ENCODE data around the gene PRM1. TPM values are rescaled to one million over a fixed set of nuclear protein-coding genes. Genes with fewer than 3 reads are reported as not detected.

Gene PRM1
- total and polyA plus RNA-seq, 2 of the 4 experiments (the other 2 are of a cell fraction), result not detected

DNA sequence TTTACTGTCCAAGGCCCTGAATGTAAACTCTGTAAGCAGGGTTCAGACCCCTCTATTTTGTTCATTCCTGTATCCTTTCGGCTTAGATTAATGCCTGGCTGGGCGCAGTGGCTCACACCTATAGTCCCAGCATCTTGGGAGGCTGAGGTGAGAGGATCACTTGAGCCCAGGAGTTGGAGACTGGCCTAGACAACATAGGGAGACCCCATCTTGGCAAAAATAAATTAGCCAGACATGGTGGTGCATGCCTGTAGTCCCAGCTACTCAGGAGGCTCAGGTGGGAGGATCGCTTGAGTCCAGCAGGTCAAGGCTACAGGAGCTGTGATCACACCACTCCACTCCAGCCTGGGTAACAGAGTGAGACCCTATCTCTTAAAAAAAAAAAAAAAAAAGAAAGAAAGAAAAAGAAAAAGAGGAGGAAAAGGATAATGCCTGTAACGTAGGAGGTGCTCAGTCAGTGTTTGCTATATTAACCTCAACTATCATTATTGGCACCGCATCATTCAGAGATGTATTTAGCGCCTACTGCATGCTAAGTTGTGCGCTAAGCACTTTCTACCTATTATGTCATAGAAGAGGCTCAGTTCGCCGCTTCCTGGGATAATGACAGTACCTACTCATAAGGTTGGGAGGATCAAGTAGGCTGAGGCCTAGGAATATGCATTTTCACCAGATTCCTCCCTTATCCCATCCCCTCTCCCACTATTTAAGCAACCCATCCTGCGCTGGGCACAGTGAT is 30.2 kb downstream of the PRM1 start (continued):
- TF ChIP-seq, protein P1, sequence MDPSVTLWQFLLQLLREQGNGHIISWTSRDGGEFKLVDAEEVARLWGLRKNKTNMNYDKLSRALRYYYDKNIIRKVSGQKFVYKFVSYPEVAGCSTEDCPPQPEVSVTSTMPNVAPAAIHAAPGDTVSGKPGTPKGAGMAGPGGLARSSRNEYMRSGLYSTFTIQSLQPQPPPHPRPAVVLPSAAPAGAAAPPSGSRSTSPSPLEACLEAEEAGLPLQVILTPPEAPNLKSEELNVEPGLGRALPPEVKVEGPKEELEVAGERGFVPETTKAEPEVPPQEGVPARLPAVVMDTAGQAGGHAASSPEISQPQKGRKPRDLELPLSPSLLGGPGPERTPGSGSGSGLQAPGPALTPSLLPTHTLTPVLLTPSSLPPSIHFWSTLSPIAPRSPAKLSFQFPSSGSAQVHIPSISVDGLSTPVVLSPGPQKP (IDR thresholded peaks at IDR 0.05; ENCODE audit: borderline replicate concordance, low read depth, low read length), result no peak

DNA sequence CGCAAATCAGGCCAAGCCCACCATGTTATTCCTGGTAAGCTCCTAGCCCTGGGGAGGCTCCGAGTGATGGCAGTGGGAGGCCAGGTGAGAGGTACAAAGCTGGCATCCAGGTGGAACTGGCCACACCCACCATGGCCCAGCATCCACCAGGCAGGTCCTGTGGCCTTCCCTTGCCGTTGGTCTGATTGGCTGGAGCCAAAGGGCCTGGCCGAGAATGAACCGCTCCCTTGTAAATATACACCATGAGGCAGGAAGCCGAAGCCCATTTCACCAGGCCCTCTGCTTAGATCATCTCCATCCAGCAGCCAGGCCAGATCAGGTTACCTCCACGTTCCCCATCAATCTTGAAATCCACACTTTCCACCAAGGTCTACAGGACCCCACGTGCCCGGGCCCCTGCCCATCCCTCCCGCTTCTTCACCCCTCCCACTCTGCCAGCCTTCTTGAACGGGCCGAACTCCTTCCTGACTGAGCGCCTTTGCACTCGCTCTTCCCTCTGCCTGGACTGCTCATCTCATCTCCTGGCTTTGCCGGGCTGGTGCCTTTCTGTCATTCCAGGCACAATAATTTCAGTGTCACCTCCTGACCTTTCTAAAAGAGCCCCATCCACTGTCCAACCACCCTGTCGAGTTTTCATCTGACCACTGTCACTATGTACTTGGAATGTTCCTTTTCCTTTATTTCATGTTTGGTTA is 30.9 kb downstream of the PRM1 start:
- 57% methylated on average over 9 of the region's 16 CpGs; no CpG with 5 or more reads in 1 of the 2 experiments for WGBS, 2 experiments (ENCODE audit: extremely low coverage in 2 of 2, insufficient read length in 1 of 2)
- no peak overlapping the region for H3K4me3 ChIP-seq (ENCODE audit: insufficient read depth, low read depth, low read length)
- H3K14ac ChIP-seq (replicated peaks; ENCODE audit: low read depth, low read length), result no peak overlapping the region
- DNase-seq (peak; percentile 78), ATAC-seq (ENCODE audit: low read depth) (peak; percentile 19)
- H3K9me3 ChIP-seq (ENCODE audit: control insufficient read depth, insufficient read depth, low read length), result no peaks in the 10 kb centered on the region
- H3K4me1 ChIP-seq (ENCODE audit: control insufficient read depth, insufficient read depth, low read length), result peaks cover 11% of the 10 kb centered on the region
- H4K91ac ChIP-seq (ENCODE audit: insufficient read depth, low read depth, low read length), result no peak overlapping the region
- TF ChIP-seq USF2 (IDR thresholded peaks at IDR 0.05; ENCODE audit: low read depth, low read length) (0 out of 2 replicates have a peak, but pooled peaks have one; percentile 29), MAFK (IDR thresholded peaks at IDR 0.05; ENCODE audit: low read depth, low read length) (no peak)
- H2BK120ac ChIP-seq (ENCODE audit: low read depth, low read length), result no peak overlapping the region
- H2AFZ ChIP-seq (replicated peaks; ENCODE audit: low read length, poor library complexity), result no peak overlapping the region
- peak overlapping the region in 1 of 2 experiments; percentile 33; a peak in 1 of 4 replicates for H4K8ac ChIP-seq (ENCODE audit: low read depth in 2 of 2, low read length in 2 of 2)
- H3K27me3 ChIP-seq (ENCODE audit: control insufficient read depth, insufficient read depth, low read length), result no peaks in the 10 kb centered on the region
- no peak overlapping the region for H4K5ac ChIP-seq (ENCODE audit: low read depth, low read length)
- H3K9me1 ChIP-seq (ENCODE audit: insufficient read depth, low read length), result peaks cover 9% of the 10 kb centered on the region; the same call in 1 of the 2 replicates
- no TSS peak for BruUV-seq (replicated peaks)
- H2BK20ac ChIP-seq (ENCODE audit: low read depth, low read length), result no peak overlapping the region
- H3K4me2 ChIP-seq (ENCODE audit: low read depth, low read length), result no peak overlapping the region
- POLR2A ChIA-PET (ENCODE audit: unreplicated experiment), result no interaction called here
- no peak overlapping the region for H3K18ac ChIP-seq (ENCODE audit: low read depth, low read length)
- H3K9ac ChIP-seq (ENCODE audit: low read depth, low read length), result no peak overlapping the region
- H3K36me3 ChIP-seq (ENCODE audit: control insufficient read depth, insufficient read depth, low read length), result peaks cover 30% of the 10 kb centered on the region
- no peak overlapping the region for H2AK5ac ChIP-seq (ENCODE audit: low read depth, low read length)
- H2AK9ac ChIP-seq (replicated peaks; ENCODE audit: low read depth, low read length, poor library complexity), result no peak overlapping the region
- H2BK5ac ChIP-seq (ENCODE audit: low read depth, low read length, poor library complexity, severe bottlenecking), result no peak overlapping the region
- dilution Hi-C loops (cut with HindIII; ENCODE audit: low sequenced_read_pairs, unreplicated experiment), result no loop called here
- peak overlapping the region; percentile 22; the same call in 1 of the 2 replicates for H3K27ac ChIP-seq (ENCODE audit: insufficient read depth, low read length)
- H4K20me1 ChIP-seq (ENCODE audit: insufficient read depth, low read length), result peaks cover 49% of the 10 kb centered on the region
- H3K56ac ChIP-seq (ENCODE audit: extremely low read depth, insufficient read depth, low read length), result no peak overlapping the region
- H3K23ac ChIP-seq (ENCODE audit: low read depth, low read length), result no peak overlapping the region
- intact Hi-C loops (cut with micrococcal nuclease), result loop anchor here (5.0 to 10.0 kb wide), 3 partner anchors 115 to 218 kb away; no protein-coding TSS in a partner anchor
- CTCF ChIA-PET, result no interaction called here
- no peak overlapping the region for H2BK15ac ChIP-seq (ENCODE audit: low read depth, low read length)
- no peak overlapping the region for H3K4ac ChIP-seq (ENCODE audit: low read depth, low read length)
- in situ Hi-C loops (cut with MboI; ENCODE audit: low sequenced_read_pairs), result loop anchor here (5.0 kb wide), 2 partner anchors 148 to 283 kb away; no protein-coding TSS in a partner anchor
- H3K79me1 ChIP-seq (ENCODE audit: low read depth in 1 of 2, low read length in 2 of 2), result peaks cover 14 to 34% of the 10 kb centered on the region in 2 experiments; a peak in 3 of 4 replicates
